Nucleus accumbens (tissue), 56 donors: ENCODE measurements around the gene PLEKHD1.
"Not testable (repeated sequence)": the region's sequence is repeated elsewhere in the genome, so short reads cannot be mapped to it uniquely, and the experiment has no call there.

ENCODE experiments used
- DNase-seq, 56 donors: peaks; one replicate each; lab custom pipeline; 2025; lab: John Stamatoyannopoulos, UW

The PLEKHD1 gene

DNA sequence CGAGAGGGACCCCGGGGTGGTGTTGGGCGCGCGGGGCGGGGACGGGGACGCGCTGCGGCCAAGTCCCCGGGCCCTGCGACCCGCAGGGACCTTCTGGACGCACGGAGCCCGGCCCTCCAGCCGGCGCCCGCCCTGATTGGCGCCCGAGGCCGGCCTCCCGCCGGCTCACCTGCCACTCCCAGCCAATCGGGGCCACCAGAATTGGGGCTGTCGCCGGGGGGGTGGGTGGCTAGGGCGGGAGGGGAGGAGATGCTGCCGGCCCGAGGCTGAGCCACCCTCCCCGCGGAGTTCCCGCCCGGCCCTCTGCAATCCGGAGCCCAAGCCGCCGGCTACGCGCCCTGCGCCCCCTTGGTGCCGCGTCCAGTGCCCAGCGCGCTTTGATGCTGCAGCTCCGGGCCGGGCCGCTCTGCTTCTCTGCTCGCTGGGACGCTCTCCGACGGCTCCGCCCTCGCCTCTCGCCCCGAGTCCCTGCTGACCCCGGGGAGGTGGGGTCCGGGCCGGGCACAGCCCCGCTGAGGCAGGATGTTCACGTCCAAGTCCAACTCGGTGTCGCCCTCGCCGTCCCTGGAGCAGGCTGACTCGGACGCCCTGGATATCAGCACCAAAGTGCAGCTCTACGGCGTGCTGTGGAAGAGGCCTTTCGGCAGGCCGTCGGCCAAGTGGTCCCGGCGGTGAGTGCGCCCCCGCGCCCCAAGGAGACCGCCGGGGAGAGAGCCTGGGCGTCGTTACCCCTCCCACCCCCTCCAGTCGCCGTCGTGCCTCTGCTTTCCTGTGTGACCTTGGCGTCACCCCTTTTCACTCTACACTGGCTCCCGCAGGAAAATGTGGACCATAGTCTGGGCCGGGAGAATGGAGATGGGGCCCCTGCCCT, at the start of gene PLEKHD1:
TSS of gene PLEKHD1 (plus strand) at position 285 of the 871 bp plus-strand sequence. CDS start at position 523, 238 bp downstream.
- DNase-seq: peak in 1 of 56 donors; percentile 2

DNA sequence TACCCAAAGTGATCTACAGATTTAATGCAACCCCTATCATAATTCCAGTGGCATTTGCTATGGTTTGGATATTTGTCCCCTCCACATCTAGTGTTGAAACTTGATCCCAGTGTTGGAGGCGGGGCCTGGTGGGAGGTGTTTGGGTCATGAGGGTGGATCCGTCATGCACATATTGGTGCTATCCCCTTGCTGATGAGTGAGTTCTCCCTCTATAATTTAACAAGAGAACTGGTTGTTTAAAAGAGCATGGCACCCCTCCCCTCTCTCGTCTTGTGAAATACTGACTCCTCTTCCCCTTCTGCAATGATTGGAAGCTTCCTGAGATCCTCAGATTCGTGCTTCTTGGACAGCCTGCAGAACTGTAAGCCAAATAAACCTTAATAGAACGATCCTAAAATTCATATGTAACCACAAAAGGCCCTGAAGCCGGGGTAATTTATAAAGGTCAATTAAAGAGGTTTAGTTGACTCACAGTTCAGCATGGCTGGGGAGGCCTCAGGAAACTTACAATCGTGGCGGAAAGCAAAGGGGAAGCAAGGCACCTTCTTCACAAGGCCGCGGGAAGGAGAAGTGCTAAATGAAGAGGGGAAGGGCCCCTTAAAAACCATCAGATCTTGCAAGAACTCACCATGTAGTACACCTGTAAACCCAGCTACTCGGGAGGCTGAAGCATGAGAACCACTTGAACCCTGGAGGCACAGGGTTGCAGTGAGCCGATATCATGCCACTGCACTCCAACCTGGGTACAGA, 44.8 kb upstream of the PLEKHD1 start:
- no peak for DNase-seq

DNA sequence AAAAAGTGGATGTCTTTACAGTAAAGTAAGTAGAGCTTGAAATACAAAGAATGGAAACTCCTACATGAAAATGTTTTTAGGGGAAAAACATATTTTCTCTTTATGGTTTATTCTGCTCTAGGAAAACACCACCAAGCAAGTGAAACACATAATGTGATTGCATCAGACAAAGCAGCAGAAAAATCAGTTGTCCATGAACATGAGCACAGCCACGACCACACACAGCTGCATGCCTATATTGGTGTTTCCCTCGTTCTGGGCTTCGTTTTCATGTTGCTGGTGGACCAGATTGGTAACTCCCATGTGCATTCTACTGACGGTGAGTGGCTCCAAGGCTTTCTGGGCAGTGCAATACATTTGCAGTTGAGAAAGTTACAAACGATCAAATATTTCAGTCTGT, 42.6 kb upstream of the PLEKHD1 start:
- DNase-seq: no peak

DNA sequence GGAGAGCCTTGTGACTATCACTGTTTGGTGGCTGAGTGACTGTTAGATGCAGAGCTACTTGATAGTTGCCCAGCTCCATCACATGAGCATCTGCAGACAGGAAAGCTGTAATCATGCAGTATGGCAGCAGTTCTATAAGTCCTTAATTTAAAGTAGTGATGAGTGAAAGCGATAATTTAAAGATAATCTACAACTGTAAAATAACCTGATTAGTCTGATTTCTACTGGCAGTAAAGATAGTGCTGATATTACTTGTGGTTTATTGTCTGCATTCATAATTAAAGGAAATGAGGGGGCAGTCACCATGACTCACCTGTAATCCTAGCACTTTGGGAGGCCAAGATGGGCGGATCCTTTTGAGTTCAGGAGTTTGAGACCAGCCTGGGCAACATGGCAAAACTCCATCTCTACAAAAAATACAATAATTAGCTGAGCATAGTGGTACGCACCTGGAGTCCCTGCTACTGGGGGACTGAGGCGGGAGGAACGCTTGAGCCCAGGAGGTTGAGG, 41.2 kb upstream of the PLEKHD1 start:
- DNase-seq: no peak

DNA sequence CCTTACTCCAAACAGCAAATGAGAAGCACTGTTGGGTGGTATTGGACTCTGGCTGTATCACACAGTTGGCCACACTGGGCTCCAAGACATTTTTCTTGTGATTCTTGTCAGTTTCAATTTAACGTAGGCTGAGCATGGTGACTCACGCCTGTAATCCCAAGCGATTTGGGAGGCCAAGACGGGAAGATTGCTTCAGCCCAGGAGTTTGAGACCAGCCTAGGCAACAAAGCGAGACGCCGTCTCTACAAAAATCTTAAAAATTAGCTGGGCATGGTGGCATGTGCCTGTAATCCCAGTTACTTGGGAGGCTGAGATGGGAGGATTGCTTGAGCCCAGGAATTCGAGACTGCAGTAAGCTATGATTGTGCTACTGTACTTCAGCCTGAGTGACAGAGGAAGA, 35.3 kb upstream of the PLEKHD1 start:
- no peak for DNase-seq

DNA sequence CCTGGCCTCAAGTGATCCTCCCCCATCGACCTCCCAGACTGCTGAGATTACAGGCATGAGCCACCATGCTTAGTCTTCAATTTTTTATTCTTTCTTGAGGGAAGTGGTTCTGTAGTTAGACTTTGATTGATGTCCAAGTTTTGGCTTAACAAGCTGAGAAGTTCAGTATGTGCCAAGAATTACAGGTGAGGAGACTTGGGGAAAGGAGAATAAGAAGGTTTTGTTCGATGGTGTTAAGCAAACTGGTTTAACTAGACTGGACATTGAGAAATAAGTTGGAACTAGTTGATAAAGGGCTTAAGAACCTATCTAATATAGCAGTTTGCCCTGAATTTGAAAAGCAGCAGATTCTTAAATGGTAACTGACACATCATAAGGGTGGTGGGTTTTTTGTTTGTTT, 32.6 kb upstream of the PLEKHD1 start:
- DNase-seq: no peak

- no peak for DNase-seq
Measured at GRCh38 chr14:69458350-69458749, 26.2 kb upstream of the PLEKHD1 start.

DNA sequence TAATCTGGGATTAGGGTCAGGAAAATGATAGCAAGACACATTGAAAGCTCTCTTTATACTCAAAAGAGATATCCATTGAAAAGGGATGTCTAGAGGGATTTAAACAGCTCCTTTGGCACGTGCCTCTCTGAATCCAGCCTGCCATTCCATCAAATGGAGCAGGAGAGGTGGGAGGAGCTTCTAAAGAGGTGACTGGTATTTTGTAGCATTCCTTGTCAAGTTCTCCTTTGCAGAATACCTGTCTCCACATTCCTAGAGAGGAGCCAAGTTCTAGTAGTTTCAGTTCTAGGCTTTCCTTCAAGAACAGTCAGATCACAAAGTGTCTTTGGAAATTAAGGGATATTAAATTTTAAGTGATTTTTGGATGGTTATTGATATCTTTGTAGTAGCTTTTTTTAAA, 25.4 kb upstream of the PLEKHD1 start:
- DNase-seq: no peak

DNA sequence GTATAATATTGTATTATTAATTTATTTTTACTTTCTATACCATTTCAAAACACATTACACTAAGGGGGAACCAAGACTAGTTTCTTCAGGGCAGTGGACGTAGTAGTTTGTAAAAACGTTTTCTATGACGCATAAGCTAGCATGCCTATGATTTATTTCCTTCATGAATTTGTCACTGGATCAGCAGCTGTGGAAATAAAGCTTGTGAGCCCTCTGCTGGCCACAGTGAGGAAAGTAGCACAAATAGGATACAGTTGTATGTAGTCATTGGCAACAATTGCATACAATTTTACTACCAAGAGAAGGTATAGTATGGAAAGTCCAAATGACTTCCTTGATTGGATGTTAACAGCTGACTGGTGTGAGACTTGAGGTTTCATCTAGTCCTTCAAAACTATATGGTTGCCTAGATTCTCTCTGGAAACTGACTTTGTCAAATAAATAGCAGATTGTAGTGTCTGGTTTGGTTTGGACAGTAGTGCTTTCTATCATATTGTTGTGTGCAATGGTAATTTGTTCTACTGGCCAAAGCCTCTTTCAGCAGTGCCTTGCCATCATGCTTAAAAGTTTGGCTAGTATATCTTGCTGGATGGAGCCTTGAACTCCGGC, 24.3 kb upstream of the PLEKHD1 start:
- peak in 37 of 56 donors; percentile 1 to 77 (median 20) for DNase-seq

- DNase-seq: no peak
Measured at GRCh38 chr14:69464379-69464778, 20.1 kb upstream of the PLEKHD1 start.

GRCh38 chr14:69464829-69465228, 19.7 kb upstream of the PLEKHD1 start:
- no peak for DNase-seq

DNA sequence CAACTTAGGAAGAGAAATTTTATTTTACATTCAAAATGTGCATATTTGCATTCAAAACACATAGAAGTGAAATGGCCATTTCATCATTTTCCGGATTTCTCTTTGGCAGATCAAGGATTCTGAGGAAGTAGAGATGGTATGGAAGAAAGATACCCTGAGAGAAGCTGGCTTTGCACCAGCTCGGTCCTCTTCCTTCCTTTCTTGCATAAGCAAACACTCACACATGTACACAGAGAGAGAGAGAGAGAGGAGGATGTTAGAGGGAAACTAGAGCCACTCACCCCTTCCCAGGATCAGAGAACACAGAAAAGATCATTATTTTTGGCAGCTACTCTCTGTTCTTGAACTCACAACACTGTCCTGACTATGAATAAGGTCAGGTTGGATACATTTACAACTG, 15.6 kb upstream of the PLEKHD1 start:
- DNase-seq: no peak

GRCh38 chr14:69471436-69471835, 13.1 kb upstream of the PLEKHD1 start:
- no peak for DNase-seq

DNA sequence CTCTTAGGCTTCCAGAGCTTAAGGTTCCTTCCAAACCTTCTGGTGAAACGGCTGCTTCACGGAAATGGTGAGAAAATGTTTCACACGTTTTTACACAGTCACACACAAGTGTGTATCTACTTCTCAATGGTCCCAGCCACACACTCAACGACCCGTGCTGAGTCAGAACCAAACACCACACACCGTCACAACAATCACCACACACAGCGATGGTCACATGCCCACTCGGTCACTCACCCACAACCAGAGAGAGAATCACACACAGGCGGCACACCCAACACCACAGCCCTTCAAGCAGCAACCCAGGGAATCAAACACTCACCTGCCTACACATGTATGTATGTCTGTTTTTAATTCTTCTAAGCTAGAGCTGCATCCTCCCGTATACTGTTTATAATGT, 12.6 kb upstream of the PLEKHD1 start:
- DNase-seq: no peak

DNA sequence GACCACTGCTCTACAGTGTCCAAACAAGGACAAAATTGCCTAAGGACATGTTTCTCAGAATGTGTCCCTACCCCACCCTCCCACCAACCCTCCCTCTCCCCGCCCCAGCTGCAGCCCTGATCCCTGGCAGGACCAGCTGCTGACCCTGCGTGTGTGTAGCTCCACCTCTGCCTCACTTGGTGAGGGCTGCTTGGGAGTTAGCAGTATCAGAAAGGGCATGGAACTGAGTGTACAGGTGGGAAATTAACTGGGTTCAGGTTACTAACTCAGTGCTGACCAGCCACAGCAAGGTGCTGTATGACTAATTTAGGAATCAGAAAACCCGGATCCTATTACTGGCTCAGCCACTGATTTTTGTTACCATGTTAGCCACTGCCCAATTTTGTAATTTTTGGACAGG, 11.3 kb upstream of the PLEKHD1 start:
- DNase-seq: no peak

DNA sequence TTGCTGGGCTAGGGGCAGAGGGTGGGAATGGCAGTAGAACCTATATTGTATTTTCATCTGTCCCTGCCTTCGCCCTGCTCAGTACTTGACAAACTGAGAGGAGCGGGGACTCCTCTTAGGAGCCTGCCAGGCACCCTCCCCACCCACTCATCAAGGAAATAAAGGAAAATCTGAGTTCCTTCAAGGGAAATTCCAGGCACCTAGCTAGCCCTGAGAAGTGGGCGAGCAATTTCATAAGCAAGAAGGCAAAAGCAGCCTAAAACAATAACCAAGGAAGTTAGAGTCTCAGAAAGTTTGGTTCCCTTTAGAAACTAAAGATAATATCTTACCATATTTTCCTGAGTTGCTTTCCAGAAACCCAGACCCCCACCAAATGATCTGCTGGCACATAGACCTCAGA, 10.6 kb upstream of the PLEKHD1 start:
- no peak for DNase-seq

- no peak for DNase-seq
Measured at GRCh38 chr14:69475194-69475818, 9.2 kb upstream of the PLEKHD1 start.

DNA sequence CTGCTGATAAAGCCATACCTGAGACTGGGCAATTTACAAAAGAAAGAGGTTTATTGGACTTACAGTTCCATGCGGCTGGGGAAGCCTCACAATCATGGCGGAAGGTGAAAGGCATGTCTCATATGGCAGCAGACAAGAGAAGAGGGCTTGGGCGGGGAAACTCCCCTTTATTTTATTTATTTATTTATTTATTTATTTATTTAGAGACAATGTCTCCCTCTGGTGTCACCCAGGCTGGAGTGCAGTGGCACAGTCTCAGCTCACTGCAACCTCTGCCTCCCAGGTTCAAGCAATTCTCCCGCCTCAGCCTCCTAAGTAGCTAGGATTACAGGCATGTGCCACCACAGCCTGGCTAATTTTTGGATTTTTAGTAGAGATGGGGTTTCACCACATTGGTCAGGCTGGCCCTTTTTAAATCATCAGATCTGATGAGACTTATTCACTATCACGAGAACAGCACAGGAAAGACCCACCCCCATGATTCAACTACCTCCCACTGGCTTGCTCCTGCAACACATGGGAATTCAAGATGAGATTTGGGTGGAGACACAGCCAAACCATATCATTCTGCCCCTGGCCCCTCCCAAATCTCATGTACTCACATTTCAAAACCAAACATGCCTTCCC, 7.6 kb upstream of the PLEKHD1 start:
- not testable (repeated sequence) for DNase-seq

DNA sequence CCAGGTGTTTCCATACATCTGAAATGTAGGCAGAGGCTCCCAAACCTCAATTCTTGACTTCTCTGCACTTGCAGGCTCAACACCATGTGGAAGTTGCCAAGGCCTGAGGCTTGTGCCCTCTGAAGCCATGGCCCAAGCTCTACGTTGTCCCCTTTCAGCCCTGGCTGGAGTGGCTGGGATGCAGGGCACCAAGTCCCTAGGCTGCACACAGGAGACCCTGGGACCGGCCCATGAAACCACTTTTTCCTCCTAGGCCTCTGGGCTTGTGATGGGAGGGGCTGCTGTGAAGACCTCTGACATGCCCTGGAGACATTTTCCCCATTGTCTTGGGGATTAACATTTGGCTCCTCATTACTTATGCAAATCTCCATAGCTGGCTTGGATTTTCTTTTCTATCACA, 6.5 kb upstream of the PLEKHD1 start:
- DNase-seq: not testable (repeated sequence)

DNA sequence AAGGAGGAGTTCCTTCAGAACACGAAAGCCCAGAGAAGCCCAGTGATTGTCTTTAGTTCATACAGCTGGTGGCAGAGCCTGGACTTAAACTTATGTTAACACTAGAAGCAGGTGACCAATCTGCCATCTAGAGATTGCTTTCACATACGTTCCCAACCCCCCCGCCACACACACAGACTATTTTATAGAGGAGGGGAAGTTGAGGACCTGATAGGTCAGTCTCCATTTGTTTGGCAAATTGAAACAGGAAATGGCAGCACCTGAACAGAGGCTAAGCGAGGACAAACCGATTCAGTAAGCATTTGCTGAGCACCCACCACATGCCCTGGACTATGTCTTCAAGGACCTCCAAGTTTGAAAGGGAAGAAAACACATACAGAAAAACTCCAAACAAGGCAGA, 4.8 kb upstream of the PLEKHD1 start:
- DNase-seq: no peak
